AG08395 (cell line): ENCODE measurements around the gene CCDC68.
"Not testable (repeated sequence)": the region's sequence is repeated elsewhere in the genome, so short reads cannot be mapped to it uniquely, and the experiment has no call there.

Source experiments
- DNase-seq: peaks from one replicate; pipeline ENCODE4 v3.0.0; 2012; ENCODE audit warnings: mixed read lengths, low spot score

CCDC68 gene

GRCh38 chr18:54875063-54875462 lies 84.2 kb downstream of the CCDC68 start:
- no peak for DNase-seq

GRCh38 chr18:54873884-54874255 lies 85.4 kb downstream of the CCDC68 start:
- no peak for DNase-seq

DNA sequence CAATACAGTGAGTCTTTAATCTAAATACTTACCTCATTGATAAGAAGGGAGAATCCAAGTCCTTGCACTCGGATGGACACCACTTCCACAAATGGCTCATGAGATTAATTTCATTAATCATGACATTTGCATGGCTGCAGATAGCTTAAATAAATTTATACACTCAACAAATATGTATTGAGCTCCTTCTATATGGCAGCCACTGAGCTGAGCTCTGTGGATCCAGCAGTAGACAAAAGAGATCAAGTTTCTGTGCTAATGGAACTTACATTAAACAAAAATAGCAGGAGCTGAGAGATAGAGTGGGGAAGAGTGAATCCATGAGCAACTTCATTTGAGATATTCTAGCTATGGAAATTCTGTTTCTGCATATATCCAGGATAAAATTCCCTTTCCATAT lies 86.6 kb downstream of the CCDC68 start:
- DNase-seq, result no peak

GRCh38 chr18:54871231-54871630 lies 88.0 kb downstream of the CCDC68 start:
- DNase-seq, result no peak

DNA sequence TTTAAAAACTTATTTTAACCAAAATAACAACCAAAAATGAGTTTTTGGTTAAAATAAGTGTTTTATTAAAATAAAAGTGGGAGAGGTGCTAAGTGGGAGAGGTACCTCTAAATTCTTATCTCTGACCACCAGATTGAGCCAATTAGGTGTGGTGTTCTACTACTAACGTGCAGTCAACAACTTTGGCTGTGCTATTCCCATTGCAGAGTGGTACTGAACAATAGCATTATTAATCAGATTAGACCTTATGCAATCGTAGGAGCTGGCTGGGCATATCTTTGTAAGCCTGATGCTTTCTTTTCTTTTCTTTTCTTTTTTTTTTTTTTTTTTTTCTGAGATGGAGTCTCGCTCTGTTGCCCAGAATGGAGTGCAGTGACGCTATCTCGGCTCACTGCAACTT lies 92.1 kb downstream of the CCDC68 start:
- DNase-seq, result no peak

GRCh38 chr18:54860941-54861340 lies 98.3 kb downstream of the CCDC68 start:
- no peak for DNase-seq

- DNase-seq, result no peak
Measured at GRCh38 chr18:54859667-54860421, 99.4 kb downstream of the CCDC68 start.

DNA sequence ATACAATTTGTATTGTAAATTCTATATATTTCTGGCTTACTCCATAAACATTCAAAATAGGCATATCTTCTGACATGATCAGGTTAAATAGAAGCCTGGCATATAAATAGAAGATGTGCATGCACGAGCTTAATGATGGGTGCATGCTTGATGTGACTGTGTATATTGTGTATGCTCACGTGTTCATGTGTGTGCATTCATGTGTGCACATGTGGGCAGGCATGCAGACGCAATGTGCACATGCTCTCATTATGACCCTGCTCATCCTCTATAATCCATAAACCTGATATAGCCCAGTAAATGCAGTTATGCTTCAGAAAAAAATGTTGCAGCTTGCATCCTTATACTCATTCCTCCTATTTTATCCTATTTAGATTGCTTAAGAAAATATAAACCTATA lies 101.8 kb downstream of the CCDC68 start:
- no peak for DNase-seq

- DNase-seq, result no peak
Measured at GRCh38 chr18:54856105-54856646, 103.1 kb downstream of the CCDC68 start.

DNA sequence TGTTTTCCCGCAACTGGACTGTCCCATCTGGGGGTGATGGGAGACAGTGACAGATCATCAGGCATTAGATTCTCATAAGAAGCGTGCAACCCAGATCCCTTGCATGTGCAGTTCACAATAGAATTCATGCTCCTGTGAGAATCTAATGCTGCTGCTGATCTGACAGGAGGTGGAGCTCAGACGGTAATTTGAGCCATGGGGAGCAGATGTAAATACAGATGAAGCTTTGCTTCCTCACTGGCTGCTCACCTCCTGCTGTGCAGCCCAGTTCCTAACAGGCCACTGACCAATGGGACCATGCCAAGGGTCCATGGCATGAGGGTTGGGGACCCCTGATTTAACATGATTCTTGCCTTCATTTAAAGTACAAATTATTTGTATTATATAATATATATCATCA lies 104.2 kb downstream of the CCDC68 start:
- not testable (repeated sequence) for DNase-seq

- no peak for DNase-seq
Measured at GRCh38 chr18:54852780-54853675, 106.2 kb downstream of the CCDC68 start.
